ENCODE measurements around the gene CLASP1. TPM values are rescaled to one million over a fixed set of nuclear protein-coding genes. Genes with fewer than 3 reads are reported as not detected.

CLASP1 gene
- total RNA-seq, 1 donor from 2014 or later: 60.1 TPM

DNA sequence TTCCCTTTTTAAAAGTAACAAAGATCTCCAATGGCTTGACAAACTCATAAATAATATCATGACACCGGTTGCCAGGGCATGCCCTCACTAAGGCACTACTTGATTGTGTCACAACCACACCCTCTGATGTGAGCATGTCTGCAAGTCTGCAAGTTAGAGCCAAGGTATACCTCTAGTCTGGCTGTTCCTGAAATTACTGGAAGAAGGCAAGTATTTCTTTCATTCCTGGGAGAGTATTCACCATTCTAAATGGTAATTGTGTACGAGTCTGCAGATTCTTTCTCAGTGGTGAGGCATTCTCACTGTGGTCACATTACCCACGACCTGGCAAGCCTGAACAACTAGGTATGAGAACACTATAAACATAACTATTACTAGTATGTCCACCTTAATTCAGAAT is 144.3 kb downstream of the CLASP1 start:
- peaks cover 28% of the 10 kb centered on the region for H3K4me1 ChIP-seq
- no peaks in the 10 kb centered on the region for H3K27me3 ChIP-seq (ENCODE audit: low read depth)
- H3K36me3 ChIP-seq: peaks cover 36% of the 10 kb centered on the region
- H3K9me3 ChIP-seq (replicated peaks): peaks cover 10% of the 10 kb centered on the region
- TF ChIP-seq, protein P1, sequence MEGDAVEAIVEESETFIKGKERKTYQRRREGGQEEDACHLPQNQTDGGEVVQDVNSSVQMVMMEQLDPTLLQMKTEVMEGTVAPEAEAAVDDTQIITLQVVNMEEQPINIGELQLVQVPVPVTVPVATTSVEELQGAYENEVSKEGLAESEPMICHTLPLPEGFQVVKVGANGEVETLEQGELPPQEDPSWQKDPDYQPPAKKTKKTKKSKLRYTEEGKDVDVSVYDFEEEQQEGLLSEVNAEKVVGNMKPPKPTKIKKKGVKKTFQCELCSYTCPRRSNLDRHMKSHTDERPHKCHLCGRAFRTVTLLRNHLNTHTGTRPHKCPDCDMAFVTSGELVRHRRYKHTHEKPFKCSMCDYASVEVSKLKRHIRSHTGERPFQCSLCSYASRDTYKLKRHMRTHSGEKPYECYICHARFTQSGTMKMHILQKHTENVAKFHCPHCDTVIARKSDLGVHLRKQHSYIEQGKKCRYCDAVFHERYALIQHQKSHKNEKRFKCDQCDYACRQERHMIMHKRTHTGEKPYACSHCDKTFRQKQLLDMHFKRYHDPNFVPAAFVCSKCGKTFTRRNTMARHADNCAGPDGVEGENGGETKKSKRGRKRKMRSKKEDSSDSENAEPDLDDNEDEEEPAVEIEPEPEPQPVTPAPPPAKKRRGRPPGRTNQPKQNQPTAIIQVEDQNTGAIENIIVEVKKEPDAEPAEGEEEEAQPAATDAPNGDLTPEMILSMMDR (IDR thresholded peaks at IDR 0.05; ENCODE audit: borderline replicate concordance): no peak
- no peak overlapping the region for H3K27ac ChIP-seq (replicated peaks)
- DNase-seq: no peak
- no peak overlapping the region for H3K4me3 ChIP-seq
- intact Hi-C loops (cut with micrococcal nuclease): no loop called here

DNA sequence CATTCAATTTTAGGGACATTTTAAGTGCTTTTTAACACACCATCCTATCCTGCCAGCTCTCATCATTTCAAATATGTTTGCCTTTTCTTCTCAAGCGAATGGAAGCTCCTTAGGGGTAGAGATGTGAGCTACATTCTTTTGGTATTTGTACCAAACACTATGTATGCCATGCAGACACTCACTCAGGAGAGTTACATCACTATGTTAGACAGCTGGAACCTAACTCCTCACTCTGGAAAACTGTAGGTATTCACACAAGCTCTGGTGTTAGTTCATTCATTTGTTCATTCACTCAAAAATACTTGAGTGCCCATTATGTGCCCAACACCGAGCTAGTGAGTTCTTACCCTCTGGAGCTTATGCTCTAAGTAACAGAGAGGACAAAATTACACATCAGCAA is 144.9 kb downstream of the CLASP1 start:
- H3K27me3 ChIP-seq (ENCODE audit: low read depth): no peaks in the 10 kb centered on the region
- peaks cover 16% of the 10 kb centered on the region for H3K9me3 ChIP-seq (replicated peaks)
- intact Hi-C loops (cut with micrococcal nuclease): no loop called here
- H3K4me3 ChIP-seq: no peak overlapping the region
- H3K36me3 ChIP-seq: peaks cover 43% of the 10 kb centered on the region
- peaks cover 28% of the 10 kb centered on the region for H3K4me1 ChIP-seq
- DNase-seq: no peak
- H3K27ac ChIP-seq (replicated peaks): no peak overlapping the region
- TF ChIP-seq, protein P1 (IDR thresholded peaks at IDR 0.05; ENCODE audit: borderline replicate concordance): no peak

DNA sequence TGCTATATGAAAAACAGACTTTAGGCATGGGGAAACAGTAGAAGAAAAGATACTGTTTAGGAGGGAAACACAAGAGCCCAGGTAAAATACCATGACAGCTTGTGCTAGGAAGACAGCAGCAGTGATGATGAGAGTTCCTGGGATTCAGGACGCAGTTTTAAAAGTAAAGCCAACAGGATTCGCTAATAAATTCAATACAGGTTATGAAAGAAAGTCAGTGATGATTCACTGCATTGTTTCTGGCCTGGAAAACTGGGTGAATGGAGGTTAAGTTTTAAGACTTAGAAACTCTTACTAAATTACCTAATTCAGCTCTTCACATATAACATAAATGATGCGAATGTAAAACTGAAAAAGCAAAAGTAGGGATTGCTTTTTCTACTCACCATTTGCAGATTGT is 146.5 kb downstream of the CLASP1 start:
- Histone ChIP-seq H3K9me3 (replicated peaks) (peaks cover 9% of the 10 kb centered on the region), H3K4me3 (no peak overlapping the region), H3K4me1 (peaks cover 28% of the 10 kb centered on the region), H3K27ac (replicated peaks) (no peak overlapping the region), H3K36me3 (peaks cover 42% of the 10 kb centered on the region), H3K27me3 (ENCODE audit: low read depth) (no peaks in the 10 kb centered on the region)
- DNase-seq: no peak
- TF ChIP-seq, protein P1 (IDR thresholded peaks at IDR 0.05; ENCODE audit: borderline replicate concordance): no peak
- intact Hi-C loops (cut with micrococcal nuclease): no loop called here

DNA sequence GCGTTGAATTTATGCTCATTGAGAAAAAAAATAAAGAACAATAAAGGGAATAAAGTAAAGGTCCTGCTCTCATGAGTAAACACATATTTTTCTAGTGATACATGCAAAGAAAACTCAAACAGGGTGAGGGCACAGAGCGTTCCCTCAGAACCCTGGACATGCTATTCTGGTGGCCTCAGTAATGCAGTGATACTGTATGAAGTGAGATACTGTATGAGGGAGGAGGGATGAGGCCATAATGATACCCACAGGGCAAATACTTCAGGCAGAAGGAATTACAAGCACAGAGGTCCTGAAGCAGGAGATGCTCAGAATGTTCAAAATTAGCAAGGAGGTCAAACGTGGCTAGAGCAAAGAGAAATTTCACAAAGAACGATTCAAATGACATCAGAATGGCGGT is 147.0 kb downstream of the CLASP1 start:
- Histone ChIP-seq H3K36me3 (peaks cover 42% of the 10 kb centered on the region), H3K4me1 (peaks cover 28% of the 10 kb centered on the region), H3K27ac (replicated peaks) (no peak overlapping the region), H3K4me3 (no peak overlapping the region), H3K9me3 (replicated peaks) (peaks cover 9% of the 10 kb centered on the region), H3K27me3 (ENCODE audit: low read depth) (no peaks in the 10 kb centered on the region)
- intact Hi-C loops (cut with micrococcal nuclease): no loop called here
- TF ChIP-seq, protein P1 (IDR thresholded peaks at IDR 0.05; ENCODE audit: borderline replicate concordance): no peak
- no peak for DNase-seq

DNA sequence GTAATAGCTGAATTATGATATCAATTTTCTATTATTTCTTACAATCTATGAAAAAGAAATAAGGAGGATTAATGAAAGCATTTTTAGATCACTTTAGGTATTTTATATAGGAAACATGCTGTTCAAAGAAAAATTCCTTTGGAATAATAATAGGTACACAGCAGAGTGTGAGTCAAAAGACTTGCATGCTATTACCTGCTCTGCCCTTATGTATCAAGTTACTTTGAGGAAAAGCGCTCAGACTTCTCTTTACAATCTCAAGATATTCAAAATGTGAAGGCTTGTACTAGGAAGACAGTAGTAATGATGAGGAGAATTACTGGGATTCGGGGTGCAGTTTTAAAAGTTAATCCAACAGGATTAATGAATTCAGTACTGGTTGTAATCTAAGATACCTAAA is 147.7 kb downstream of the CLASP1 start:
- Histone ChIP-seq H3K27me3 (ENCODE audit: low read depth) (no peaks in the 10 kb centered on the region), H3K36me3 (peaks cover 42% of the 10 kb centered on the region), H3K9me3 (replicated peaks) (peaks cover 9% of the 10 kb centered on the region), H3K4me1 (peaks cover 26% of the 10 kb centered on the region), H3K4me3 (no peak overlapping the region), H3K27ac (replicated peaks) (no peak overlapping the region)
- intact Hi-C loops (cut with micrococcal nuclease): no loop called here
- no peak for DNase-seq
- TF ChIP-seq, protein P1 (IDR thresholded peaks at IDR 0.05; ENCODE audit: borderline replicate concordance): no peak

DNA sequence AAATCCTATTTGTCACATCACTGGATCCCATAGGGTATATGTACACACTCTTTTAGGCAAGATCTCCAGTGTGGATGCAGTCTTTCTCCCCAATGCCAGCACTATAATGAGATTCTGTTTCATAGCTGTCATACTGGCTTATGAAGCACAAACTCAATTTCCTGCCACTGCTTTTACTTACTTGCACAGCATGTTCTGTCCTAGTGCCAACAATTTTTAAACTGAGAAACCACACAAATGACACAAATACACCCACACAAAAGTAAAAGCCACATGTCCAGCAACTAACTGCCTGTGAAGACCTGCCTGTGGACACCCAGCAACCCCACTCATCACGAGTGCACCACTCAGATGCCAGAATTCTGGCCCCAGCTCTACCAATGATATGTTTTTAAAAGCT is 148.2 kb downstream of the CLASP1 start:
- Histone ChIP-seq H3K36me3 (peaks cover 42% of the 10 kb centered on the region), H3K27me3 (ENCODE audit: low read depth) (no peaks in the 10 kb centered on the region), H3K27ac (replicated peaks) (no peak overlapping the region), H3K9me3 (replicated peaks) (peaks cover 9% of the 10 kb centered on the region), H3K4me1 (peaks cover 21% of the 10 kb centered on the region), H3K4me3 (no peak overlapping the region)
- TF ChIP-seq, protein P1 (IDR thresholded peaks at IDR 0.05; ENCODE audit: borderline replicate concordance): no peak
- intact Hi-C loops (cut with micrococcal nuclease): no loop called here
- no peak for DNase-seq

Measured in left ventricle myocardium inferior (tissue), 1 donor.